Endothelial cell of hepatic sinusoid (primary cell): ENCODE measurements around the gene A1CF.
"Not testable (repeated sequence)": the region's sequence is repeated elsewhere in the genome, so short reads cannot be mapped to it uniquely, and the experiment has no call there.

Source experiments
- in situ Hi-C: cut with HindIII; loops from 2 replicates; pipeline ENCODE4 v1.10.0; 2017; ENCODE audit warnings: low sequenced_read_pairs

The A1CF gene

DNA sequence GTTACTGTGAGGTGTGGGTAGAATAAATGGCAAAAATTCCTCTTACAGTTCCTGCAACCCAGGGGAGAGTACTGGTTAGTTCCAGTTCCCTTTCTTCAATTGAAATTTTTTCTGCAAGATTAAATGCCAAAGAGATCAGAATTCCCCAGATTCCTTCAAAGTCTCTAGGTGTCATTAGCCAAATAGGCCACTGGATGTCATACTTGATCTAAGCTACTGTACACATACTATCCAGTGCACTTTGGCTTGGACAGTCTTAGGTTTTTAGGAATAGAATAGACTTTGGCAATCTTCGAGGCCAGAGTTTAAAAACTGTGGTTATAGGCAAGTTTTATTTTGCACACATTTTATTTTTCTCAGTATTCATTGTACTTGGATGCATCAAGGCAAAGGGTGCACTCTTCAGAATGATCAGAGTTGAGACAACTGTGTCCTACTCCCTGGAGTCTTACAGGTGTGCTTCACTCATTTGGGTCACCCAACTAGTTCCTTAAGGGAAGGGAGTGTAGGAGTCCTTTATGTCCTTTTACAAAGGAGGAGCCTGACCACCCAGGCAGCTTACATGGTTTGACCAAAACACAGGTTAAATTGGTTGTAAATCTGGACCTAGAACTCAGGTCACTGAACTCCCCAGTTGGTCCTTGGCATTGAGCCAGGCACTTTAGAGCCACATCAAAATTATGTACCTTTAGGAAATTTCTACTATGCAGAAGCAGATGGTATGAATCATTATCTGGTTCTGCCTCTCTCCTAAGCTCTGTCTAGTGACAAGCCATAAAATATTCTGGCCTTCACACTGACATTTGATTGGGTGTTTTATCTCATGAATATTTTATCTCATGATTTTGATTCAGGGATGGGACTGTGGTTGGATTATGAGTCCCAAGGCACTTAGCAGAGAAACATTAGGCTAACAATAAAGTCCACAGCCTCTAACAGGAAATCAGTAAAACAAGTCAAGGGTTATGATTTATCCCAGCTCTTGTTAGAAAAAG lies 96.2 kb downstream of the A1CF start:
- in situ Hi-C loops: no loop called here

DNA sequence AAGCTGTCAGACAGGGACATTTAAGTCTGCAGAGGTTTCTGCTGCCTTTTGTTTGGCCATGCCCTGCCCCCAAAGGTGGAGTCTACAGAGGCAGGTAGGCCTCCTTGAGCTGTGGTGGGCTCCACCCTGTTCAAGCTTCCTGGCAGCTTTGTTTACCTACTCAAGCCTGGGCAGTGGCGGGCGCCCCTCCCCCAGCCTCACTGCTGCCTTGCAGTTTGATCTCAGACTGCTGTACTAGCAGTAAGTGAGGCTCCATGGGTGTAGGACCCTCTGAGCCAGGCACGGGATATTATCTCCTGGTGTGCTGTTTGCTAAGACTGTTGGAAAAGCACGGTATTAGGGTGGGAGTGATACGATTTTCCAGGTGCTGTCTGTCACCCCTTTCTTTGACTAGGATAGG lies 97.5 kb downstream of the A1CF start:
- in situ Hi-C loops: not testable (repeated sequence)

GRCh38 chr10:50782017-50782416 lies 103.4 kb downstream of the A1CF start:
- in situ Hi-C loops: not testable (repeated sequence)

DNA sequence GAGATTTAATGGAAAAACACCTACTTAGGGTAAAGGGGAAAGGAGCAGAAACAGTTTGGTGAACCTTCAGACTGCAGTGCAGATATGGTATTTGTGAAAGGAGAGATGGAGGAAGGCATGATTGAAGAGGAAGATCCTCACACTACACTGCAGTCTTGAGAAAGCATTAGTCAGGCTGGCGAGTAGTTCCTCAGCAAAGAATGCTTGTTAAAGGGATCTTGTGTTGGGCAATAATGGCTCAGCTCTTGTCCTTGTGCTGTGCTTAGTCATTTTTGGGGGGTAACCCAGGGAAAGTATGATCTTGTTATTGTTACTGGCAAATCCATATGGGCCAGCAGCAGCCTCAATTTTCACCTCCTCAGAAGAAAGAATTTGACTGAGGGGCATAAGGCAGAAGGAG lies 105.4 kb downstream of the A1CF start:
- in situ Hi-C loops: not testable (repeated sequence)

DNA sequence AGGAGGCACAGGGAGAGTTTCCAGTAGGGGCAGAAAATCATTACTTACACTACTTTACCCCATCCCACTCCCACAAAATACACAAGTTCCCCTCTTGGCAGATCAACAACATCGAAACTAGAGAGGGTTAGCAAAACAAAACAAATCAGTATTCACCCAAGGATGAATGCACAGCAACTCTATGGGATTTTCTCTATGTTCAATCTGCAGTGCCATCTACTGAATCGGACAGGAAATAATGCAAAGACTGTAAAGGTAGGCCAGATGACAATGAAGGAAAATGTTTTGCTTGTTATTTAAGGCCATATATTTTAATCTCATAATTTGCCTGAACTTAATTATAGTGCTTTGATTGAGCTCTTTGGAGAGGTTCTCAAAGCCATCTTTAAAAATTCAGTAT lies 110.6 kb downstream of the A1CF start:
- in situ Hi-C loops: not testable (repeated sequence)

- in situ Hi-C loops: not testable (repeated sequence)
These were observed 113.4 kb downstream of the A1CF start for GRCh38 chr10:50772042-50772441.

DNA sequence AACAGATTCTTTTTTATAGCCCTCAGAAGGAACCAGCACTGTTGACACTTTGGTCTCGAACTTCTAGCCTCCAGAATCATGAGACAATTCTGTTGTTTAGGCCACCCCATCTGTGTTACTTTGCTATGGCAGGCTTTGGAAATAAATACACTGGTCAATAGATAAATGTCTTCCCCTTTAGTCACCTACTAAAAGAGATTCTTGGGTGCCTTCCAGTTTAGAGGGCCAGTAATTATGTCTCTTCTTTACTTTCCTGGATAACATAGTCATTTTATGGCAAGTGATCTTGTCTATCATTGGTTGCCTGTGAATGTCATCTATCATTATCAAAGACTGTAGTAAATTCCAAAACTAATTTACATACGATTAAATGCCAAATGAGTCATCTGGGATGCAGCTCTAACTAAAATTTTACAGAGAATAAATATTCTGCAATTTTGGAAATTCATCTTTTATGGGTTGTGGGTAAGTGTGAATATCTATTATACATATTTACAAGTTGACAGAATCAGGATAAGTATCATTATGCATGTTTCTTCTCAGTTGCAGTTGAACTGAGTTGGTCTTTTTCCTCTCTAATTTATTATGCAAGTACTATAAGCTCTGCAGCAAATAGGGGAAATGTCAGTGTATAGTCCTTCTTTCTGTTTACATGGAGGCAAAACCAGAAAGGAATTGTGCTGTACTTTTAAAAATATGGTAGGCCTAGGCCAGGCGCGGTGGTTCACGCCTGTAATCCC lies 118.5 kb downstream of the A1CF start:
- in situ Hi-C loops: not testable (repeated sequence)
